Right lung (tissue), 10 donors: ENCODE results near the gene ZNF773. TPM values are rescaled to one million over a fixed set of nuclear protein-coding genes. Genes with fewer than 3 reads are reported as not detected.
"Not testable (repeated sequence)": the region's sequence is repeated elsewhere in the genome, so short reads cannot be mapped to it uniquely, and the experiment has no call there.

ENCODE experiments used
- DNase-seq, 2 donors: peaks; one replicate each; pipeline ENCODE4 v3.0.0-alpha.2; 2013
- long read RNA-seq, 8 donors: transcript quantifications; one replicate each; lab custom pipeline, GENCODE V29; 2026
- polyA plus RNA-seq, 5 donors: library from polyadenylated mRNA; unstranded; fragments of 120-200 nt; gene quantifications; one replicate each; pipeline versions ENCODE4 v1.2.1 to v1.2.3, GENCODE V29; 2013; ENCODE audit warnings: inconsistent platforms in 1 of 5, low replicate concordance in 1 of 5; ENCODE audit not compliant: insufficient read length in 5 of 5, insufficient read depth in 1 of 5

The ZNF773 gene
- polyA plus RNA-seq: 10 to 100 TPM; 12.1 to 17.5 (median 16.5) TPM
- long read RNA-seq, donor 1, partial matches to known transcripts: 0 of 2 reads
- long read RNA-seq, donor 1, other reads (novel, unspliced or antisense): 0 of 2 reads
- long read RNA-seq, donor 2: 0 reads
- long read RNA-seq, donor 3, partial matches to known transcripts: 0 of 4 reads
- long read RNA-seq, donor 3, other reads (novel, unspliced or antisense): 0 of 4 reads
- long read RNA-seq, donor 4, partial matches to known transcripts: 0 of 1 reads
- long read RNA-seq, donor 4, other reads (novel, unspliced or antisense): 0 of 1 reads
- long read RNA-seq, donor 5, partial matches to known transcripts: 0 of 3 reads
- long read RNA-seq, donor 5, other reads (novel, unspliced or antisense): 0 of 3 reads
- long read RNA-seq, donor 6, partial matches to known transcripts: 0 of 4 reads
- long read RNA-seq, donor 6, other reads (novel, unspliced or antisense): 0 of 4 reads
- long read RNA-seq, donor 7, partial matches to known transcripts: 0 of 1 reads
- long read RNA-seq, donor 7, other reads (novel, unspliced or antisense): 0 of 1 reads
- long read RNA-seq, donor 8: 0 reads

DNA sequence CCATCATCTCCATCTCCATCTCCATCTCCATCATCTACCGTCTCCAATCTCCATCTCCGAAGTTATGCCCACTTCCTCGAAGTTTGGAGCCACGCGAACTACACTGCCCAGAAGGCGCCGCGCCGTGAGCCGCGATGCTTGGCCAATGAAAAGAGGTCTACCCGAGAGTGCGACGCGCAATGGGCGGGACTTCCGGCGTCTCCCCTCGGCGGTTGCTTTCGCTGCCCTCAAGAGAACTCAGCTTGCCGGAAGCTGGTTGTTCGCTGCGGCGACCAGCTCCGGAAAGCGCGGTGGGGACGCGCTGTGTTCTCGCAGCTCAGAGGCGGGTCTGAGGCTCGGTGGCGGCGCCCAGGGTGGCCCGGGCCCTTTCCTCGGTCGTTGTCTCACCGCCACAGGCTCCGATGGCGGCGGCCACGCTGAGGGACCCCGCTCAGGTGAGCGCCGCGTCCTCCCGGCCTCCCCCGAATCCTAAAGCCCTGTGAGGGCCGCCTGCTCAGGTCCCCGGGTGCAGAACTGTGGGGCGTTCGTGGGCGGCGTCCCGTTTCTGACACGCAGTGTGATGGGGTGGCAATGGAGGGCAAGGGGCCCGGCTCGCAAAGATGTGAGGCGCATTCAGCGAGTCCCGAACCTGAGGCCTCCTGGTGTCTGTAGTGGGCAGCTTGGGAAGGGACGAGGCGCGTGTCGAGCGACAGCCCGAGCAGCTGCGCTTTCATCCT lies at the start of gene ZNF773:
TSS of gene ZNF773 (plus strand) at position 259 of the 716 bp plus-strand sequence. CDS start at position 402, 143 bp downstream.
- DNase-seq: peak; percentile 91 to 94

DNA sequence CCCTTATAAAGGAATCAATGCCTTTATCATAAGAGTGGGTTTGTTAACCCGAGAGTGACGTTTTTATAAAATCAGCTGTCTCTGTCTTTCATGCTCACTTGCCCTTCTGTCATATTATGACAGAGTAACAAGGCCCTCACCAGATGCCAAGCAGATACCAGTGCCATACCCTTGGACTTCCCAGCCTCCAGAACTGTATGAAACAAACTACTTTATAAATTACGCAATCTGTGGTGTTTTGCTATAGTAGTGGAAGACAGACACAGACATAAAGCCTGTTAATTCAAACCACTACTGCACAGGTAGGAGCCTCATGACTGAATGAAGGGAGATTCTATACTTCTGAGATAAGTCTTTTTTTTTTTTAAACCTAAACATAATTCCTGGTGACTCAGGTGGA lies 47.4 kb upstream of the ZNF773 start:
- no peak for DNase-seq

DNA sequence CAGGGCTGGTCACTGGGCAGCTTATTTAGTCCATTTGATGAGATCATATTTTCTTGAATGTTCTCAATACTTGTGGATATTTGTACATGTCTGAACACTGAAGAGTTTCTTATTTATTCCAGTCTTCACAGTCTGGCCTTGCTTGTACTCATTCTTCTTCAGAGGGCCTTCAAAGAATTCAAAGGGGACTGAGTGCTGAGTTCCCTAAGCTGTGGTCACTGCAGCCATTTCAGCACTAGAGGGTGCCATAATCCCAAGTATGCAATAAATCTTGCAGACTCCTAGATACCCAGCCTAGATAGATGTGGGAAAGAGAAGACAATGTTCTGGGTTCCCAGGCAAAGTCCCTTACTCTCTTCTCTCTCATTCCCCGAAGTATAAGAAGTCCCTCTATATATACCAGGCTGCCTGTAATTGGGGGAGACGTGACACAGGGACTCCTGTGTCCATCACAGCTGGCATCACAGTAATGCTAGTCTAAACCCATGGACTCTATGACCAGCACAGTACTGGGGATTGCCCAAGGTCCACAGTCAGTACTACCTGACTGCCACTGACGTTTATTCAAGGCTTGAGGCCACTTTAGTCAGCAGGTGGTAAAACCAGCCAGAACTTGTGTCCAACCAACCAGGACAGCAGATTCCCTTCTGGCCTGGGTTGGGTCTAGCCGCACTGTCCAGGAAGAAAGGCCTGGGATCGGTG lies 33.9 kb upstream of the ZNF773 start:
- no peak for DNase-seq

DNA sequence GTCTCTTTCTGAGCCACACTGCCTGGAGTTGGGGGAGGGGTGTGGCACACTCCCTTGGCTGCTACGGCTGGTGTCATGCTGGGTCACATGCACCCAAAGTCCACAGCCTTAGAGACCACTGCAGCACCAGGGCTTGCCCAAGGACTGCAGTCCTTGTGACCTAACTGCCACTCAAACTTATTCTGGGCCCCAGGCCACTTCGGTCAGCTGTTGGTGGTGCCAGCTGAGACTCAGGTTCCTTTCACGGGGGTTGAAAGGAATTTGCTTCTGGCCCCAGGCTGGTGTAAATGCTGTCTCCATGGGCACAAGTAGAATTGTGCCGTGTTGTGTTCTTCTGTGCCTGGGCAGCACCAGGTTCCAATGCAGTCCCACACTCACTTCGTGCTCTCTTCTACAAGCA lies 33.2 kb upstream of the ZNF773 start:
- no peak for DNase-seq

DNA sequence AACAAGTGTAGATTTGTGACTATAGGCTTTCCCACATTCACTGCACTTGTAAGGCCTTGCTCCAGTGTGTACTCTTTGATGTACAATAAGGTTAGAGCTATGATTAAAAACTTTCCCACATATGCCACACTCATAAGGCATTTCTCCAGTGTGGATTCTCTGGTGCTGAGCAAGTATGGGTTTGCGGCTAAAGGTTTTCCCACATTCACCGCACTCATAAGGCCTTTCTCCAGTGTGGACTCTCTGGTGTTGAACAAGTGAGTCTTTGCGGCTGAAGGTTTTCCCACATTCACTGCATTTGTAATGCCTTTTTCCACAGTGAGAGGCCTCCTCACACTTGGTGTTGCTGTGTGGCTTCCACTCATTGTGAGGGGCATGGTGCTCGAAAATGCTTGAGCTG lies 26.1 kb upstream of the ZNF773 start:
- no peak for DNase-seq

DNA sequence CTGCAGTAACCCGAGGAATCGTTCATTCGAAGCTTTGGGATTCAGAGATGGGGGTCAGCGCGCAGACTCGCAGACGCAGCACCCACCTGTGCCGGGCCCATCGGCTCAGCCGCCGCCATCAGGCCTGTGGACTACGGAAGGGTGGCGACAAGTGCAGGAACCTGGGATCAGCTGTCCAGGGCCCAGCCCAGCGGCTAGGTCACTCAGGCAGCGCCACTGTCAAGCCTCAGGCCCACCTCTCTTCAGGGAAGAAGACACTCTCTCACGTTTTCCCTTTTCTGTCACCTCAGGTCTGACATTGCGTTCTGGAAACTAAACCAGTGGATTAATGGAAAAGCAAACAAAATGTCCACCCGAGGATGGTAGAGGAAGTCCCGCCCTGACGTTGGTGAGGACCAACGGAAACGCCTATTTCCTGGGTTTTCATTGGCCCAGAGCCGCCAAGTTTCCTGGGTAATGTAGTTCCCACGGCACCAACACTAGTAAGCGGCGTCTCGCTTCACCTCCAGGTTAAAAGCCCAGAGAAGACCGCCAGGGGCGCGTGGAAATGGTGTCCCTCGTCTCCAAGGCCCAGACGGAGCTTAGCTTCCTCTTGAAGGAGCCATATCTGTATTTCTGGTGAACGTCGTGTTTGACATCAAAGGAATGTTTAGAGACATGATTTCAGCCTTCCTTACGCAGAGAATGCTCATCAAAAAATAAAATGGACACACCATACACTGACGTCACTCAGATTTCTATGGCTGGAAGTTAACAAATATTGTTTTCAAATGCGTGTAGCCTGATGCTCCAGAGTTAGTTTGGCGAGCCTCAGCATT lies 22.3 kb upstream of the ZNF773 start, which contains the start of gene ZNF772:
TSS of gene ZNF772 (minus strand) at position 376 of the 818 bp plus-strand sequence. CDS start at position 119, 257 bp downstream.
- DNase-seq: peak; percentile 89 to 90

DNA sequence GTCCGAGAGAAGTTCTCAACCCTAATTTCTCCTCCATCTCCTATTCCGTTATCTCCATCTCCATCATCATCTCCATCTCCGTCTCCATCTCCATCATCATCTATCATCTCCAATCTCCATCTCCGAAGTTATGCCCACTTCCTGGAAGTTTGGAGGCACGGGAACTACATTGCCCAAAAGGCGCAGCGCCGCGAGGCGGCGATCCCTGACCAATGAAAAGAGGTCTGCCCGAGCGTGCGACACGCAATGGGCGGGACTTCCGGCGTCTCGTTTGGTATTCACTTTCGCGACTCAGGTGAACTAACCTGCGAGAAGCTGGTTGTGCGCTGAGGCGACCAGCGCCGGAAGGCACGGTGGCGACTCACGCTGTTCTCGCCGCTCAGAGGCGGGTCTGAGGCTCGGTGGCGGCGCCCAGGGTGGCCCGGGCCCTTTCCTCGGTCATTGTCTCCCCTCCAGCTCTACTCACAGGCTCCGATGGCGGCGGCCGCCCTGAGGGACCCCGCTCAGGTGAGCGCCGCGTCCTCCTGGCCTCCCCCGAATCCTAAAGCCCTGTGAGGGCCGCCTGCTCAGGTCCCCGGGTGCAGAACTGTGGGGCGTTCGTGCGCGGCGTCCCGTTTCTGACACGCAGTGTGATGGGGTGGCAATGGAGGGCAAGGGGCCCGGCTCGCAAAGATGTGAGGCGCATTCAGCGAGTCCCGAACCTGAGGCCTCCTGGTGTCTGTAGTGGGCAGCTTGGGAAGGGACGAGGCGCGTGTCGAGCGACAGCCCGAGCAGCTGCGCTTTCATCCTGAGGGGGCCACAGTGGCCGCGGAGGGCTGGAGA lies 12.1 kb upstream of the ZNF773 start, which contains the start of gene ZNF419:
TSS of gene ZNF419 (plus strand) at position 274 of the 822 bp plus-strand sequence. CDS start at position 475, 201 bp downstream.
- peak; percentile 88 to 89 for DNase-seq

DNA sequence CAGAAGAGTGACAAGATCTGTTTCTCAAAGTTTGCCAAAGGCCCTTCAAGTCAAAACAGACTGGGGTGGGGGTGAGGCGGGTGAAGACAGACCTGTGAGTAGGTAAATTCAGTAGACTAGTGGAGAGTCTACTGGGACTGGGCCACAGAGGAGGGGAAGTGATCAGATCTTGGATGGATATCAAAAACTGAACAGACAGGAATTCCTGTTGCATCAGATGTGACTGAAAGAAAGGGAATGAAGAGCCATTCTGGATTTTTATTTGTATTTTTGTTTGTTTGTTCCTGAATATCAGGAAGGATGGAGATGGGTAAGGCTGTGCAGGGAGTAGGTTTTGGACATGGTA lies 11.5 kb upstream of the ZNF773 start:
- DNase-seq: not testable (repeated sequence)

DNA sequence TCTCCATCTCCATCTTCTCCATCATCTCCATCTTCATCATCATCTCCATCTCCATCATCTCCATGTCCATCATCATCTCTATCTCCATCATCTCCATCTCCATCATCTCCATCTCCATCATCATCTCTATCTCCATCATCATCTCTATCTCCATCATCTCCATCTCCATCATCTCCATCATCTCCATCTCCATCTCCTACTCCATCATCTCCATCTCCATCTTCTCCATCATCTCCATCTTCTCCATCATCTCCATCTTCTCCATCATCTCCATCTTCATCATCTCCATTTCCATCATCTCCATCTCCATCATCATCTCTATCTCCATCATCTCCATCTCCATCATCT lies 432 bp upstream of the ZNF773 start:
- DNase-seq: not testable (repeated sequence)

DNA sequence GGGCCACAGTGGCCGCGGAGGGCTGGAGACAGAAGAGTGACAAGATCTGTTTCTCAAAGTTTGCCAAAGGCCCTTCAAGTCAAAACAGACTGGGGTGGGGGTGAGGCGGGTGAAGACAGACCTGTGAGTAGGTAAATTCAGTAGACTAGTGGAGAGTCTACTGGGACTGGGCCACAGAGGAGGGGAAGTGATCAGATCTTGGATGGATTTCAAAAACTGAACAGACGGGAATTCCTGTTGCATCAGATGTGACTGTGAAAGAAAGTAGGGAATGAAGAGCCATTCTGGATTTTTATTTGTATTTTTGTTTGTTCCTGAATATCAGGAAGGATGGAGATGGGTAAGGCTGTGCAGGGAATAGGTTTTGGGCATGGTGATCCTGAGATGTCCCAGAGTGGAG lies 662 bp downstream of the ZNF773 start:
- DNase-seq: not testable (repeated sequence)

DNA sequence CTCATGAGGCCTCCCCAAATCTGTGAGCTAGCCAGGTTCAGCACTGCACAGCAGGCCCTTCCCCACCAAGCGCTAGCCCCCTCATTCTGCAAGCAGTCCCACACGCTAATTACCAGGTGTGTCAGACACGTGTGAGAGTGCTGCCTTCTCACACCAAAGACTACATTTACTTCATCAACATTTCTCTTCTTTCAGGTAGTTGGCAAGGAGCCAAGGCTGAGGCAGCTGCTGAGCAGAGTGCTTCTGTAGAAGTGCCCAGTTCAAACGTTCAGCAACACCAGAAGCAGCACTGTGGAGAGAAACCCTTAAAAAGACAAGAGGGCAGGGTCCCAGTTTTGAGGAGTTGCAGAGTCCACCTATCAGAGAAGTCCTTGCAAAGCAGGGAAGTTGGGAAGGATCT lies 6.4 kb downstream of the ZNF773 start:
- no peak for DNase-seq

DNA sequence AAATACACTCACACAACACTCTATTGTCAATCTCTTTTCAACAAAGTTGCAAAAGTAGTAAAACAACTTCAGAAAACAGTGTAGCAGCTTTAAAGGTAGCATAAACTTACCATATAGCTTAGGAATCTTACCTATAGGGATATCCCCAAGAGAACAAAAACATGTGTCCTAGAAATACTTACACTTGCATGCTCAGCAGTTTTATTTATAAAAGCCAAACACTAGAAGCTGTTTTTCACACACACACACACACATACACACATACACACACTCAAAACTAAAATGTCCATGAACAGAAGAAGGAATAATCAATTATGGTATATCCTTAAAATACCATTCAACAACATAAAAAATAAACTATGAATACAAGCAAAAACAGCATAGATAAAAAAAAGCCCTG lies 11.7 kb downstream of the ZNF773 start:
- DNase-seq: no peak

DNA sequence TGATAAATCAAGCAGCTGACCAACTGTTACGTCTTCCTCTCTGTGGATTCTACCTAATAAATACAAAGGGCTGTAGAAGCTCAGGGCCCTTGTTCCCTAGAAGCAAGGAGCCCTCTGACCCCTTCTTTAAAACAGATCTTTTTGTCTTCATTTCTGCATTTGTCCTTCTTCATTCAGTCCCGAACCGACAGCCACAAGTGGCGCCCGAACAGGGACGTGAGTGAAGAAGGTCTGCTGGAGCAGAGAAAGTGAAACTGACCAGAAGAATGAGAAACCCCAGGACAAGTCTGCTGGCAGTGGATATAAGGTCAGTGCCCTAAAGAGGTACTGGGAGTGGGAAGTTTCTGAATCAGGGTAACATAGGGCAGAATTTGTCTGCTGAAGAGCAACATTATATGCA lies 13.1 kb downstream of the ZNF773 start:
- DNase-seq: no peak

DNA sequence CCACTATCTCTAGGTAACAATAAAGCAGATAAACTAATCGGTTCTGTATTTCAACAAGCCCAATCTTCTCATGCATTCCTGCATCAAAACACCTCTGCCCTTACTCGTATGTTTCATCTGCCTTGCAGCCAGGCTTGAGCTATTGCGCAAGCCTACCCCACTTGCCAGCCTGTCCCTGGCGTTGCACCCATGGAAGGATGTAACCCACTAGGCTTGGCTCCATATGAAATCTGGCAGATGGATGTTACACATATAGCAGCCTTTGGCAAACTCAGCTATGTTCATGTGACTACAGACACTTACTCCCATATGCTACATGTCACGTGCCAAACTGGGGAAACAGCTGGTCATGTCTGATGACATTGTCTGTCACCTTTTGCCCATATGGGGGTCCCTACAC lies 15.5 kb downstream of the ZNF773 start:
- no peak for DNase-seq

DNA sequence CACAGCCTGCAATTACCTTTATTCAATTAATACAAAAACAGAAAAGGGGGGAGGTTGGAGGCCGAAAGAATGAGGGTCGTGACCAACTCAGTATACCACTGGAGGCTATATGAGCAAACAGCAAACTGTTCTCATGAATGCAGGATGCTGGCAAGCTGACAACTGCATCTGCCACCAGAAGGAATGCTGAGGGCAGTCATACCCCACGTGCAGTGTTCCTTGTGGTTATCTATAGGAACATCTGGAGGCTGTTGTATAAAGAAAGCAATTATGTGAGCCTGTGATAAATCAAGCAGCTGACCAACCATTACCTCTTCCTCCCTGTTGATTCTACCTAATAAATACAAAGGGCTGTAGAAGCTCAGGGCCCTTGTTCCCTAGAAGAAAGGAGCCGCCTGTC lies 18.3 kb downstream of the ZNF773 start:
- DNase-seq: not testable (repeated sequence)

DNA sequence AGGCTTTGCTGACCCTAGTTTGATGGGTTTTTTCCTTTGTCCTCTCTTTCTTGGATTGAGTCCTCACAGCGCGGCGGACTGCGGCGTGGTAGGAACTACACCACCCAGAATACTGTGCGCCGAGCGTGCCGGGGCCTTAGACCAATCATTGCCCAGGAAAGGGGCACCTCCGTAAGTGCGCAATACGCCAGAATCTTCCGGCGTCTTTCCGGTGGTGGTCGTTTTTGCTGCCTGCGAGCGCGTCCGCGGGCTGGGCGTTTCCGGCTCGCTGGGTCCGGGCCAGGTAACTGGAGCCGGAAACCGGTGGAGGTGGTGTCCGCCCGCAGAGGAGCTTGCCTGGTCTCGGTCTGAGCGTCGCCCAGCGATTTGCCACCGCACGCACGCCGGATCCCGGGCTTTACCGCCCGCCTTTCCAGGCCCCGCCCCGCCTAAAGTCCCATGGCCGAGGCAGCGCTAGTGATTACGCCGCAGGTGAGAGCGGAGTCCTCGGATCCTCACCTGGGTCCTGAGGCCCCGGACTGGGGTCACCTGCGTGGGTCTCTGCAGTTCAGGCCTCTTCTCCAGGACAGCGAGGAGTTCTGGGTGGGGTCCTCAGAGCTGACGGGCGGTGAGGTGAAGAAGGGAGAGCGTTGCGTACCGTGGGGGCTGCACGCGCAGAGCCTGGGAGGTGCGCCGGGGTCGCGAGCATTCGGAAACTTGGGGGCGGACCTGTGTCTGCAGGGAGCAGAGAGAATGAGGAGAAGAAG lies 27.6 kb downstream of the ZNF773 start, which contains the start of gene ZNF549:
TSS of gene ZNF549 (plus strand) at position 221 of the 746 bp plus-strand sequence. CDS start at position 439, 218 bp downstream.
- DNase-seq: peak; percentile 87 to 88

DNA sequence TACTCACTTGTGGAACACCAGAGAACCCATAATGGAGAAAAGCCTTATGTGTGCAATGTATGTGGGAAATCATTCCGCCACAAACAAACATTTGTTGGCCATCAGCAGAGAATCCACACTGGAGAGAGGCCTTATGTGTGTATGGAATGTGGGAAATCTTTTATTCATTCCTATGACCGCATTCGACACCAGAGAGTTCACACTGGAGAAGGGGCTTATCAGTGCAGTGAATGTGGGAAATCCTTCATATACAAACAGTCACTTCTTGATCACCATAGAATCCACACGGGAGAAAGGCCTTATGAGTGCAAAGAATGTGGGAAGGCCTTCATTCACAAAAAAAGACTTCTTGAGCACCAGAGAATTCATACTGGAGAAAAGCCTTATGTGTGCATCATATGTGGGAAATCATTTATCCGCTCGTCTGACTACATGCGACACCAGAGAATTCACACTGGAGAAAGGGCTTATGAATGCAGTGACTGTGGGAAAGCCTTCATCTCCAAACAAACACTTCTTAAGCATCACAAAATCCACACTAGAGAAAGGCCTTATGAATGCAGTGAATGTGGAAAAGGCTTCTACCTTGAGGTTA lies 38.3 kb downstream of the ZNF773 start:
- no peak for DNase-seq

DNA sequence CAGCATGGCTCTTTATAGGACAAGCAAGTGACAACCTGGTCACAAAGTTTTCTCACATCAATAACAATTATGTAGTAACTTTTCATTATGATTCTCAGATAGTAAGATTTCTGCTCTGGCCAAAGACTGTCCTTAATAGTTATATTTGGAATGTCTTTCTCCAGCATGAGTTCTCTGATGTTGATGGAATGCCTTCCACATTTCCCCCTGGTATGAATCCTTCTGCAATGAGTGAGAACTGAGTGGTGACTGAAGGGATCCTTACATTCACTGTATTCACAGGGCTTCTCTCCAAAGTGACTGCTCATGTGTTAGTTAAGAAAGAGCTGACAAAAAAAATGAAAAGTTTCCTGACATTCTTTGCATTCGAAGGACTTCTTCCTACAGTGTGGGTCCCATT lies 46.8 kb downstream of the ZNF773 start:
- DNase-seq: no peak

DNA sequence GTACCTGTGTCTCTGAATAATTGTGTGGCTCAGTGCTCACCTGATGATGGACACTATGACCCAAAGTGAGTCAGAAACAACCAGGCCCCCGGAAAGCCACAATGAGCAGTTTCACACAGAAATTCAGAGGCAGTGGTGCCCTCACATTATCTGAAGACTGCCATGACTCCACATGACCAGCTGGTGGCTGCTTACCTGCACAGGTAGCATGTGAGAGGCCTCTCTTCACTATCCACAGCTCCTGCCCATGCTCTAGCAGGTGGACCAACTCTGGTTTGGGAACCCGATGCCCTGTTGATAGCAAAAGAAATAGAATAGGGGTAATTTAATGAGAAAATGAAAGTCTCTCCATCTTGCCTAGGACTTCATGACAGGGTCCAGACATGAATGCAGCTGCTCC lies 52.7 kb downstream of the ZNF773 start:
- no peak for DNase-seq
